SHP77 (cell line): ENCODE results near the gene KIAA0753.

ENCODE experiments used
- DNase-seq, 2 experiments: peaks; one replicate each; lab custom pipeline; 2025; lab: John Stamatoyannopoulos, UW

Gene KIAA0753

GRCh38 chr17:6547336-6547735, 93.2 kb downstream of the KIAA0753 start:
- DNase-seq = no peak

DNA sequence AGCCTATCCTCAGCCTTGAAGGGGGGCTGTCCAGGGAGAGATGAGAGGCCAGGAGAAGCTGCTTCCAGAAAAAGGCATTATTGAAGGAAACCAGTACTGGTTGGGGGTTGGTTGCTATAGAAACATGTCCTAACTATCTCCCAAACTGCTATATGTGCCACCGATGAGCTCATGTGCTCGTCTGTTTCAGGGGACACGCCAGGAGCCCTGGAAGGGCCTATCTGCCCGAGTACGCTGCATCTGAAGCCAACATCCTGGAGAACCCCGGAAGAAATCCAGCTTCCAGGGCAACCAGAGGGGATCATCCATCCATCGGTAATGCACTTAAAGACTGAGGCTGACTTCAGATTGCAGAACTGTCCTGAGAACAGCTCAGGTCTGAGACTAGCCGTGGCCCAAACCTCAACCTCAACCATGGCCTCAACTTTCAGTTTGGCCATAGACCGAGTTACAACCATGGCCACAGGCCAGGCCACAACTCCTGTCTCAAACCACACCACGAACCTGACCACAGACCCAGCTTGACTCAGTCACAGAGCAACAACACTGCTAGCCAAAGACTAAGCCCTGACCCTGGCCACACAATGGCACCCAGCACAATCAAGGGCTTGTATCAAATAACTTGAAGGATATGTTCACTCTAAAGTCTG, 94.3 kb downstream of the KIAA0753 start:
- no peak for DNase-seq

DNA sequence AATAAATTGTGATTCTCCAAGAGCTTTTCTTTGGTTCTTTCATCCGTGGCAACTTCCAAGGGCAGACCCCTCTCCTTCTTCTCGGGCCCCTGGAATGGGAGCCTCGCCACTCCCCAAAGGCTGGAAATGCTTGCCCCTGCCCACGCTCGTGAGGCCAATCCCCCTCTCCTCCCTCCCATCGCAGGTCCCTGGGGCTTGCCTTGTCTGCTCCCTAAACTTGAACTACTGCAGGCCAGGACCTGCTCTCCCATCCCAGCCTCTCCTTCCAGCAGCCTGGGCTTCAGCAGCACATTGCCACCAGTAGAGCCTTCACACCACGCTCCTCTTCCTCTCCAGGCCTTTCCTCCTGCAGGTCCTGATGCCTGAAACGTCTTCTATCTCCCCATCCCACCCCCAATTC, 95.2 kb downstream of the KIAA0753 start:
- DNase-seq = no peak

DNA sequence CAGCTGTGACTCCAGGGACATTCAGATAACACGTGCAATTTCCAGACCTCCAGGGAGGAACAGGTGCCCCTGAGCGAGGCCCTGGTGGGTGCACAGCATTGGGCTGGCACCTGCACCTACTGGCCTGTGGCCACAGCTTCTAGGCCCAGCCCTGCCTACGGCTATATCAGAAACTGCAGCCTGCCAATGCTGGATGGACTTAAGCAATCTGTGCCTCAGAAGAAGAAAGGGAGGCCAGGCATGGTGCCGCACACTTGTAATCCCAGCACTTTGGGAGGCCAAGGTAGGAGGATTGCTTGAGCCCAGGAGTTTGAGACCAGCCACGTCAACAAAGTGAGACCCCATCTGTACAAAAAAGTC, 96.5 kb downstream of the KIAA0753 start:
- DNase-seq = no peak

DNA sequence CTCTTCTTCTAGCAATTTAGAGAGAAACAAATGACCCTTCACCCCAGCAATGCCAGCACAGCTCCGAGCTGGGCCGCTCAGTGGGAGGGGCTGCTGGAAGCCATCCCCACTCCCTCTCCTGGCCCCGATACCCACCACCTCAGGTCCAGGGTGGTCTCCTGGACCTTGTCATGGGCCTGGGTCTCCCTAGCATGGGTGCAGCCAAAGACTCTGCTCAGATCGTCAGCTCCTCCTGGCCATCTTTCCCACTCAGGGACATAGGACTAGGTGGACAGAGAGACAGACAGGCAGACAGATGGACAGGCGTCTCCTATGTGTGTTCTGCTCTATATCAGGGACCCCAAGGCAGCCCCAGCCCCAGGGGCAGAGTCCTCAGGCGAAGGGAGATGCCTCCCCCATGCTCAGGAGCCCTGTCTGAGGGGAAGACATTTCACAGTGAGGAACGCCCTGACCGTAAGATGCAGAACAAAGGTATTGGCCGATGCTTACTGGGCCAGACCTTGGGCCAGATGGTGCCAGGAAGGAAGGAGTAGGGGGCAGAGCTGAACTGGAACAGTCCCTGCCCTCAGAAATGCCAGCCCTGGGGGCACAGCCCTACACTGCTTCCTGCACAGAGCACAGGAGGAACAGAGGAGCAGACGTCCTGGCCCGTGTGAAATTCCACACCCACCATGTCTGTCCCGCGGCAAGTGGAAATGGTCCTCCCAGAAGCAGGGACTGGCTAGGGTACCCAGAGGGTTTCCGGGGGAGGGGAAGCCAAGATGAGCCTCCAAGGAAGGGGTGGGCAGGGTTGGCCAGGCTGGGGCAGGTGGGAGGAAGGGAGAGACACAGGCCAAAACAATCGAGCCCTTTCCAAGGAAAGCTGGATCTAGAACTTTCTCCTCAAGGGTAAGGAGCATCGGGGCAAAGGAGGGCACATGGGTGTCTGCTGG, 97.2 kb downstream of the KIAA0753 start:
- no peak for DNase-seq

DNA sequence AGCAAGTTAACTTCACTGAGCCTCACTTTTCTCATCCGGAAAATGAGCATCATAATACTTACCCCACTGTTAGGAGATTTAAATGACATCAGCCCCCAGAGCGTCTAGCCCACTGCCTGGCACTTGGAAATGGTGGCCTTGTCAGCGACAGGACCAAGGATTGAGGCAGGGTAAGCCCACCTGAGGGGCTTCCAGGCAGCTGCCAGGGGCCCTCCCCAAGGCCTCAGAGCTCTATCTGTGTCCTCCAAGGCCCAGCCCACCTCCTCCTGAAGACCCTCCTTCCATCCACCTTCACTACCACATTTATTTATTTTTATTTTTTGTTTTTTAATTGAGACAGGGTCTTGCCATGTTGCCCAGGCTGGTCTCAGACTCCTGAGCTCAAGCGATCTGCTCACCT, 97.9 kb downstream of the KIAA0753 start:
- DNase-seq = no peak

DNA sequence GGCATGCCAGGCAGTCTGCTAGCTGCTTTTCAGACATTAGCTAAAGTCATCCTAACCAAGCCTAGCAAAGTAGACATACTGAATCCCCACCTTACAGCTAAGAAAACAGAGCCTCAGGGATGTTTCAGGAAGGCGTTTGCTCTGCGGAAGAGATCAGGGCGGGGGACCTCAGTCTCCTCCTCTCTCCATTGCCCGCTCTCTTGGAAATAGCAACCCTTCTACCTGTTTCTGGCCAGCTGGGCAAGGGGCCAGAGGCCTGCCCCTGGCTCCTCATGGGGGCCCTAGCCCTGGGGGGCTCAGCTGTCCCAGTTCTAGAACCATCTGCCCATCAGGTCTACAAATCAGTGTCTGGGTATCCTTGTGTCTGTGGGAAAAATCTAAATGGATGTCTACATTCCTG, 98.6 kb downstream of the KIAA0753 start:
- DNase-seq = no peak

GRCh38 chr17:6539871-6540270, 100.6 kb downstream of the KIAA0753 start:
- no peak for DNase-seq

- no peak for DNase-seq
Measured at GRCh38 chr17:6536566-6537065, 103.9 kb downstream of the KIAA0753 start.

GRCh38 chr17:6536053-6536452, 104.5 kb downstream of the KIAA0753 start:
- no peak for DNase-seq

GRCh38 chr17:6534846-6535514, 105.5 kb downstream of the KIAA0753 start:
- no peak for DNase-seq

GRCh38 chr17:6532441-6532885, 108.0 kb downstream of the KIAA0753 start:
- no peak for DNase-seq

GRCh38 chr17:6531575-6531974, 108.9 kb downstream of the KIAA0753 start:
- DNase-seq = no peak

DNA sequence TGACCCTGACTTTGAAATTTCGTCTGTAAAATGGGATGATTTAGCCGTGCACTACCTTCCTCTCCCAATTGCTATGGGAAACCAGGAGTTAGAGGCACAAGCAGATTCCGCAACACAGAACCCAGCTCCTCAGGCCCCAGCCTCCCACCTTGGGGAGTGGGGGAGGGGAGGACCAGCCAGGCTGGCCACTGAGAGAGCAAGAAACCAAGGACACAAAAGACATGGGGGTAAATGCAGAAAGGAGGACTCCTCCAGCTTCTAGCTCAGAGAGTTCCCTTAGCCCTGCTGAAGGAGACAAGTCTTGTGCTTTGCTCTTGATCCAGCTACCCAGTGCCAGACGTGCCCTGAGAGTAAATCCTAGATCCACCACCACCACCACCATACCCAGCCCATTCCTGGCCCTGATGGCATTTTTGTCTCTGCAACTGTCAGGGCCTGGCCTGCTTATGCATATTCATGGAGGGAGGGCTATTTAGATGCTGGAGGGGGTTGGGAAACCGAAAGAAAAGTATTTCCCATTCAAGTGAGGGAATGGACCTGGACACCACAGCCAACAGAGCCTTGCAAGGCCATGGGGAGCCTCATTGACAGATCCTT, 110.1 kb downstream of the KIAA0753 start:
- no peak for DNase-seq

DNA sequence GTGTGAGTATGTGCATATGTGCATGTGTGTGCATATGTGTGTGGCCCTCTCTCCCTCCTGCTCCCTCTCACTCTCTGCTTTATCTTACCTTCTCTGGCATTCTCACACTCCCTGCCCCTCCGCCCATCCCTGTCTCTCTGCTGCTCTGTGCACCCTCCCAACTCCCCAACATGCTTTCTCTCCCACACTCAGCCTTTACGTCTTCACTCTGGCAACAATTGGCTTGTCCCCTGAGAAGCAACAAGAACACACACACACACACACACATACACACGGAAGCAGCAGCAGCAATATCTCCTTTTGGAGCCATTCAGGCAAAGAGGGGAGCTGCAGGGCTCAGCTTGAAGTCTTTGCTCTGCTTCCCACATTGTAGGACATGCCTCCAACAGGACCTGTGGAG, 112.0 kb downstream of the KIAA0753 start:
- DNase-seq = no peak
